GM18873 (cell line): ENCODE results near the gene TNFRSF14.
"Not testable (repeated sequence)": the region's sequence is repeated elsewhere in the genome, so short reads cannot be mapped to it uniquely, and the experiment has no call there.

Experiments used
- ATAC-seq: cut with Tn5 transposase; IDR thresholded peaks from one replicate; pipeline ENCODE4 v1.9.1; 2021; ENCODE audit warnings: mild to moderate bottlenecking, moderate library complexity, moderate number of reproducible peaks; ENCODE audit not compliant: unreplicated experiment, low FRiP score

Gene TNFRSF14

DNA sequence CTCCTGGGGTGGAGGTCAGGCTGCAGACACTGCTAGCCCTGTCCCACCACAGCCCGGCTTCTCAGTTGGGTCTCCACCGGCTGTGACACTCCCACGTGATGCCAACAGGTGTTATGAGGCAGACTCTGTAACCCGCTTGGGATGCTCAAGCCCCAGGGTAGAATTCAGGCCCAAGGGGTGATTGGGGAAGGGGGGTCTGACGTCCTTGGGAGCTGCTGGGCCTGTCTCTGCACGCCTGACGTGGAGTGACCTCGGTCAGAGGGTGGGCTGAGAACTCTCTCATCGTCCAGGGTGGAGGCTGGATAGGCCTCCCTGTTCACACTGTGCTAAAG is 18.4 kb upstream of the TNFRSF14 start:
- ATAC-seq = no peak

DNA sequence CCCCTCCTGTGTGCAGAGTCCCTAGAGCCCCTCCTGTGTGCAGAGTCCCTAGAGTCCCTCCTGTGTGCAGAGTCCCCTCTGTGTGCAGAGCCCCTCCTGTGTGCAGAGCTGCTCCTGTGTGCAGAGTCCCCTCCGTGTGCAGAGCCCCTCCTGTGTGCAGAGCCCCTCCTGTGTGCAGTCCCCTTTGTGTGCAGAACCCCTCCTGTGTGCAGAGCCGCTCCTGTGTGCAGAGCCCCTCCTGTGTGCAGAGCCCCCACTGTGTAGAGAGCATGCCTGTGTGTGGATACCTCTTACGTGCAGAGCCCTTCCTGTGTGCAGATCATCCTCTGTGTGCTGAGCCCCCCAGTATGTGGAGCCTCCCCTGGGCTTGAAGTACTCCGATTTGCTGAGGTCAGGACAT is 17.8 kb upstream of the TNFRSF14 start:
- ATAC-seq = no peak

DNA sequence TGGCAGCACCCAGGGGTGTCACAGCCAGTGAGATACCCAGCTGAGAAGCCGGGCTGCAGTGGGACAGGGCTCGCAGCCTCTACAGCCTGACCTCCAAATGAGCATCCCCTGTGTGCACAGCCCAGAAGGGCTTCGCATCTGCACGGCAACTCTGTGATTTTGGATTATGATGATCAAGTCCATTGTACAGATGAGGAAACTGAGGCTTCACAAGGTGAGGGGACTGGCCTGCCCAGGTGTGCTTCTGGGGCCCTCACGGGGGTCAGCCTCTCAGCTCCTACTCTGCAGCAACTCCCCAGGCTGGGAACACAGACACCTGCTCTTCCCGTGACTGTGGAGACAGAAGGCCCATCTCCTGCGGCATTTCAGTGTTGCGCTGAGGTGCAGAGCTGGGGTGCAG is 17.3 kb upstream of the TNFRSF14 start:
- ATAC-seq = no peak

DNA sequence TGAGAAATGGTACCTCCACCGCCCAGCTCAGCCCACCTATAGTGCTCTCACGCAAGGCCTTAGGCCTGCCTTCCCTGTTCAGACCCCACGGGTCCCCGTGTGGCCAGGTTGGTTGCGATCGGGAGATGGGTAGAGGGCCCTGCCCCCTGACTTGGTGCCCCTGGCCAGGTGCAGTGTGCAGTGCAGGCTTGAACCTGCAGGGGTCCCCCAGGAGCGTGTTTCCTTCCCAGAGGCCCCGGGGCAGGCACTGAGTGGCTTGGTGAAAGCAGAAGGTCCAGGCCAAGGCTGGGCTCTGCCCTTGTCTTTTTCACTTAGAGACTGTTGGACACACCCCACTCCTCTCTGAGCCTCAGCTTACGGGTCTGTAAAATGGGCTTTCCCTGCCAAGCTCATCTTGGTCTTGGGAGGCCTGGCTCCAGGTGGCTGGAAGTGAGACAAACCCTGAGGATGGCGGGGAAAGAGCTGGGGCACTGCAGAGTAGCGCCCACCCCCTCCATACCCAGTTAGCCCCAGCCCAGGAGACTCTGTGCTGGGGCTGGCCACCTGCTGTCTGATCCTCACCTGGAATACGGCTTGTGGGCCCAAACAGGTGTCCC is 16.8 kb upstream of the TNFRSF14 start:
- ATAC-seq = no peak

DNA sequence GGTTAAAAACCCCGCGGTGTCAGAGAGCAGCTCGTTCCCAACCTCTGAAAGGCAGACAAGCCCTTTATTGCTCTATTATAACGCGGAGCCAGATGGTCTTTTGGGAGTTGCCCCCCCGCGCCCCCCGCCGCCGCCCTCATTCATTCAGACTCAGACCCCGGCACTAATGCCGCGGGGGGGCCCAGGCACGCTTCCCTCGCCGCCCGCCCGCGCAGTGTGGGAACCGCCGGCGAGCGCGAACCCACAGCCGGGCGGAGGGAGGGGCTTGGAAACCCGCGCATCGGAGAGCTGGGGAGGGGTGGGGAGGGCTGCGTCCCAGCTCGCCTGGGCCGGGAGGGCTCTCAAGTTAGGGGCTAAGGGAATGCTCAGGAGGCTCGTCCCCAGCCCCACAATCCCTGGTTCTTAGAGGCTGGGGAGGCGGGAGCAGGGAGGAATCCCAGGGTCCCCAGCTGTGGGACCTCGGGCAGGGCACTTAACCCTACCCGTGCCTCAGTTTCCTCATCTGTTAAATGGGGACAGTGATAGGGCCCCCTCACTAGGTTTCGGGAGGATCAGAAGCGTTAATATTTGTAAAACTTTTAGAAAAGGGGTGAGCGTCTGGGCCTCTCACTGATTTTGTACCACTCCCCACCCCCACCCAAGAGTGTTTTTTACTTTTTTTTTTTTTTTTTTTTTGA is 15.2 kb upstream of the TNFRSF14 start:
- no peak for ATAC-seq

DNA sequence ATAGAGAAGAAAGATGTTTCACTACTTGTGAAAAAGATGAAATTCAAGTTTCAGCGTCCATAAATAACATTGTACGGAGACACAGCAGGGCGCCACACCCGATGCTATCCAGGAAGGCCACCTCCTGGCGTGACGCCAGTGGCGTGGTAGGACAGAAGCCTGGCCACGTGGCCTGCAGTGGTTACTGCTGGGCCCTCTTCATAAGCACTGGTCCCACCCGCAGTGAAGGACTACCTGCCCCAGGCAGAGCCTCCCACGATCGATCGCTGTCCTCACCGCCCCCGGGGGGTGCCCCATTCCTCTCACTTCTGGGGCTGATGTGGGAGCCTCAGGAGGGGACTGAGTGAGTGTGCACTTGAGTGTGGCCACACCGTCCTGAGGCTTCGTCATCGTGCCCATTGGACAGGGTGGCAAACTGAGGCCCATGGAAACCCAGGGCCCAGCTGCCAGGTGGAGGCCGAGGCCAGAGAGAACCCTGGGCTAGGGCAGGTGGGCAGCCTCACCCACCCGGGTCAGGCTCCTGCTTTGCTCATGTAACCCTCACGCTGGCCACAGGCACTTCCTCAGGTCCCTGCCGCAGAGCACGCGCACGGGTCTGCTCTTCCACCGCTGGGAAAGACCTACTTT is 14.4 kb upstream of the TNFRSF14 start:
- no peak for ATAC-seq

DNA sequence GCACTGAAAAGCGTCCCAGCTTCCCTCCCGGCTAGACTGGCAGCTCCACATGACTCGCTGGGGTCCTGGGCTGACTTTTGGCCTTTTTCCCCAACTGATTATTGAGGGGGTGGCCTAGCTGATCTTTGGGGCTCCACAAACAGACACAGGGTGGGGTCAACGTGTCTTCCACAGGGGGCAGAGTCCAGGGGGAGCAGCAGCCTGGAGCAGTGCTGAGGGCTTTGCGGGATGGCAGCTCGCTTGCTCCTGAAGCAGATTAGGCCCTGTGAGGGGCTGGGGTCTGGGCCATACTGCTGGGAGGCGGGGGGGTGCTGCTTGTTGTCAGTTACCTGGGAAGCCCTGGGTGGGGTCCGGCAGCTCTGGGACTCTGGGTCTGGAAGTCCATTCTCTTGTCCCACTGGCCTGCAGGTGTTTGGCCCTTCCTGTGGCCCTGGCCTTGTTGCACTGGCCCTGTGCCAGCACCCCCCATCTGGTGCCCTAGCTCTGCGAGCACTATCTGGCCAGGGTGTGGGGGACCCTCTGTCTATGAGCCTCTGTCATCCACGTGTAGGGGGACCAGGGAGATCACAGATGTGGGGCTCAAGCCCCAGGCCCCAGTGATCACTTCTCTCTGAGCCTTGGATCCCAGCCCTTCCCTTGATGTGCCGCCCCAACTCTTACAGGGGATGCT is 13.8 kb upstream of the TNFRSF14 start:
- ATAC-seq = no peak

DNA sequence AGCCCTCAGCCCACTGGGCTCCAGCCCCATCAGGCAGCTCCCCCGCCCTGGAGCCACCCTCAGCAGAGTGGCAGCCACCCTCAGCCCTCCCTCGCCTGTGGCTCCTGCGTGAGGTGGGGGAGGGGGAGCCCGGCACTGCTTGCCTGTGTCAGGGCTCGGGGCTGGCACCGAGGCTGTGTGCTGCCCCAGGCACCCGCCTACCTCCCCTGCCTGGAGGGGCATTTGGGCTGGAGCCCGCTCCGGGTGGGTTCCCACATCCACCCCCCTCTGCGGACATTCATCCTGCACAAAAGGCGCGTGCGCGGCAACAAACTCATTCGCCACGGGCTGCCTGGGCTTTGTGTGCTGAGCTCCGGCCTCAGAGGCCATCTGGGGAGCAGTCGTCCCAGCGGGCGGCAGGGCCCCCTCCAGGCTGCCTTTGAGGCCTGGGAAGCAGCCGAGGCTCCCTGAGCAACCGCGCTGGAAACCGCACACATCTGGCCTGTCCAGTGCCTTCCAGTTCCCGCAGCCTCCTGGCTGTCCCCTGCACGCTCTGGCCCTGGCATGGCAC is 12.6 kb upstream of the TNFRSF14 start:
- ATAC-seq = no peak

DNA sequence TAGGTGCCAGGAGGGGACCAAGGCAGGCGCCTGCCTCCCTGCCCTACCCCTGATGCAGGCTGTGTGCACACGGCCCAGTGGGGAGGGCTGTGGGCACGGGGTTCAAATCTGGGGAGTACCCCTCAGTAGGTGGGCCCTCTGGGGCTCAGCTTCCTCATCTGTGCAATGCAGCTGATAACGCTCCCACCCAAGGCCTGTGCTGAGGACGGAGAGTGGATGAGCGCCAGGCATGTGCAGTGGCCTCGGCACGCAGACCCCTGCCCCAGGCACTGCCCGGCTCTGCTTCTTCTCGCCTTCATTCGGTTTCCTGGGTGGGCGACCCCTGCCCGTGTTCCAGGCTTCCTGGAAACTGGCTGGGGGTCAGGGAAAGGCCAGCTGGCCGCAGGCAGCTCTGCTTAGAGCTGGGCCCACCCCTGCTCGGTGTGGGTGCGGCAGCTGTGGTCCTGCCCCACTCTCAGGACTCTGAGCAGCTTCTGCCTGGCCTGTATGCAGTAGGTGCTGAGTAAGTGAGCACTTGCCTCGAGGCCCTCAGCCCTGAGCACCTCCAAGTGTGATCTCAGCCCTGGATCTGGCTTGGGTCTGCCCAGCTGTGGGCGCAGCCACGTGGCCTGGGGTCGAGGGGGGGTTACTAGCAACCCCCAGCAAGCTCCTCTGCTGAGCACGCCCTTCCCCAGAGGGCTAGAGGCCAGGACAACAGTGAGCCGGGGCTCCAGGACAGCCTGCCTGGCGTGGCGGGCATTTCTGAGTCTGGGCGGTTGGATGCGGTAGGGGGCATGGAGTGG is 11.9 kb upstream of the TNFRSF14 start:
- ATAC-seq = no peak

DNA sequence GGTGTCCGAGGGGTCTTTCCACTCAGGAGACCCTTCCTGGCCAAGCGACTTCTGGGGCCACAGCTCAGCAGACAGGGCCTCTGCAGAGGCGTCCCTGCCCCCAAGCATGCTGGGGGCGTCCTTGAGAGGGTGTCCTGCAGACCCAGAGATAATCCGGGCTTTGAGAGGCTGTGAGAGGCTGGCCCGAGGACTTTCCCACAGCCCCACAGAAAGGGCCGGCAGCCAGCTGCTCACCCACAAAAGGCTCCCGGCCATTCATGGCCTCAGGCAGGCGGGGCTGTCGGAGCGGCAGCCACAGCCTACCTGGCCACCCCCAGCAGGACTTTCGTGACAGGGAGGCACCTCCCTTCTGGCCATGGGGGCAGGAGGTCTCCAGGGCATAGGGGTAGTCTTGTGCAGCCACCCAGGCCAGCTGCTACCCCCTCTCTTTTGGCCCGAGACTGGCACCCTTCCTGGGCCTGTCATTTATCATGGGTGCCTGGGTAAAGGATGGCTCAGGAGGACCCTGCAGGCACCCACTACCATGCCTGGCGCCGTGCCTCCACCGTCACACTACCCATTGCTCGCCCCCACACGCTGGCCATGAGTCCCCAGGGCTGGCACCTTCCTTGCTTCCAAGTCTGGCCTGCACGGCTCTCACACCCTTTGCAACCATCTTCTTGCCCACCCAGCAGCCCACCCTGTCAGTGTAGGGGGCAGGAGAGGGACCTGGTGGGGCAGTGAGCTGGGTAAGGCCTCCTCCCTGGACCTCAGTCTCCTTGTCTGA is 11.1 kb upstream of the TNFRSF14 start:
- ATAC-seq = no peak

DNA sequence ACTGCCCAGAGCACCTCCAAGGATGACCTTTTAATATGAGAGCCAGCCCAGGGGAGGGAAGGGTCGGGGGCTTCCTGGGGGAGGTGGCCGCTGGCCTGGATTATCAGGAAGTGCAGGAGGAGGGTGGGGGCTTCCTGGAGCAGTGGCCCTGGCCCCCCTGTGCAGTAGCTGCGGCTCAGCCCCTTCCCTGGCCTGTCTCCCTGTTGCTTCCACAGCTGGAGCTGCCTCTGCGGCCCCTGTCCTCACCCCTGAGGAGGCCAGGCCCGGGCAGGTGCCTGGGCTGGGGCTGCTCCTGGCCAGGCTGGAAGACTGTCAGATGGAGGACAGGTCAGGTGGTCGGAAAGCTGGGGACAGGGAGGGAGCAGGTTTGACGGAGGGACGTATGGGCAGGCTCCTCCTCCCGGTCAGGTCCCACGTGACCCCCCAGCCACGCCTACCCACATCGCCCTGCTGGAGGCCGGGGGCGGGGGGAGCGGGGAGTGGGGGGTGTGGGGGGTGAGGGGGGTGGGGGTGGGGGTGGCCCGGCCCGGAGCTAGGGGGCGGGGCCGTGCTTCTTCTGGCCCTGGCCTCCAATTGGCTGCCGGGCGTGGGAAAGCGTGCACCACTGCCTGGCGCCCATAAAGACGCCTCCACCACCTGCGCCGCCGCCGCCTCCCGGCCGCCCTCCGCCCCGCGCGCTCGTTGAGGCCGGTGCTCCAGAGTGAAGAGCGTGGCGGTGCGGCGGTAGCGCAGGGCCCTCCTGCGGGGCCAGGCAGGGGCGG is 10.2 kb upstream of the TNFRSF14 start:
- ATAC-seq = no peak

DNA sequence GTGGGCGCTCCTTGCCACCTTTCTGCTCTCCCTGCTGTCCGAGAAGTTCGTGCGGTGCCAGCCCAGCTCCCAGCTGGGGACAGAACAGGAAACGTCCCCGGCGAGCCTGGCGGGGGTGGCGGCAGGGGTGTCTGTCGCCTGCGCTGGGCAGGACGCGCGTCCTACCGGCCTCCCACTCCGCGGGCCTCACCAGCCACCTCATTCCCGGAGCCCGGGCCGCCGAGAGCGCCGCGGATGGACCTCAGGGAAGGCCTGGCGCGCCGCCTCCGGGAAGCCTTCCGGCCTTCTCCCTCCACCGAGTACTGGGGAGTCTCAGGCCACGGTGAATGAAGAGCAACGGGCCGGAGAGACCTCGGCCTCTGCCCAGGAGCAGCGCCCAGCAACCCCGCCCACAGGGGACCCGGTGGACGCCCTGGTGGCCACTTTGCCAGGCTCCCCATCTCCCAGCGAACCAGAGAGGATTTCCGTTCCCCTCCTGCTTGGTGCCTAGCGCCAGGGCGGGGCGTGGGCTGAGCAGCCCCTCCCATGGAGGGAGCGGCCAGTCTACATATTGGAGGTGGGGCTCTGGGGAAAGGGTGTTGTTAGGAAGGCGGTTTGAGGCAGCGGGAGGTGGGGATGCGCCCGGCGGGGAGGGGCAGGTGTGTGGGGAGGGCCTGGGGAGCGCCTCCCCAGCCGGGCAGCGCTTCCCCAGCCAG is 9.5 kb upstream of the TNFRSF14 start:
- ATAC-seq = no peak

DNA sequence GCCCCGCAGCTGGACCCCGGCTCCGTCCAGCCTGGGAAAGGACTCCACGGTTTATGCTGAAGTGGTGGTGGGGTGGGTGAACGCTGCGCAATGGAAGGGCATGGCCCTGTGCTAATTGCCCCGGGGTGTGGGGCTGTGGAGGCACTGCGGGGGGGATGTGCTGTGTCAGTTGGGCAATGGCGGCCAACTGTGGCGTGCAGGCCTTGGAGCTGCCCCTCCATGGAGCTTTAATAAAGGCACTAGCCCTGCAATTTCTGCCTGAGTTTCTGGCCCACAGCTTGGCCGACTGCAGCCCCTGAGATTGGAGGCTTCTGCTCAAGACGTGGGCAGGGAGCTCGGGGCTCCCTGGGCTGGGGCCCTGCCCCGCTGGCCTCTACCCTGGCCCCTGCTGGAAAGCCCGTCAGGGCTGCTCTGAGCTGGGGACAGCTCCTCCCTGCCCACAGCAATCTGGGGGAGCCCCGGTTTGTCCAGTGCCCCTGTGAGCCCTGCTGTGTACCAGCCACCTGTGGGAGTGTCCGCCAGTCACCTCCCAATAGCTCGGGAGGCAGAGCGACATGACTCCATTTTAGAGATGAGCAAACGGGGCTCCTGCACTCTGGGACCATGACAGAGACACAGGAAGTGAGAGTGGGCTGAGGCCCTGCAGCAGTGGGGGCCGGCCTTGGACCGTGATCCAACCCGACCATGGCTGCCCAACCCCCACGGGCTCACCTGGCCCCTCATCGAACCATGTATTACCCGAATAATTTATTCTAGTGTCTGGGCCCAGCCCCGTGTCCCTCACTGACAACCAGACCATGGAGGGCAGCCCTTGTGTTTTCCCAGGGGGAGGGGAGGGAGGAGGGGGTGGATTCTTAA is 8.7 kb upstream of the TNFRSF14 start:
- no peak for ATAC-seq

DNA sequence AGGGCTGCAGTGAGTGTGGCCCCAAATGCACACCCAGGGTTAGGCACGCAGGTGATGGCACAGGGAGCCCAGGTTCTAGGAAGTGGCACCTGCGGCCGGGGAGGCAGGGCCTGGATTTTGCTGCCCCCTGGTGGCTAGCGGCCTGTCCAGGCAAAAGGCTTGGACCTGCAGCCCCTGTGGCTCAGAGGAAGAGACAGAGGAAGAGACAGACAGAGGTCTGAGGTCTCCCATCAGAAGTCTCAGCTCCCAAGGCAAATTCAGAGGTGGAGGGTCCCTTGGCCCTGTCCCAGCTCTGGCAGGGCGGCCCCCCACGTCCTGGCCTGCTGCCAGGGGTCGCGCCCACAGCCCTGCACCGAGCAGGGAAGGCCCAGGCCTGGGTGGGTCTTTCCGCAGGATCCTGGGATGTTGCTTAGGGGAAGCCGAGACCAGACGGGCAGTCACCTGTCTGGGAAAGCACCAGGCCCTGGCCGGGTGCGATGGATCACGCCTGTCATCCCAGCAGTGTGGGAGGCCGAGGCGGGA is 8.0 kb upstream of the TNFRSF14 start:
- no peak for ATAC-seq

DNA sequence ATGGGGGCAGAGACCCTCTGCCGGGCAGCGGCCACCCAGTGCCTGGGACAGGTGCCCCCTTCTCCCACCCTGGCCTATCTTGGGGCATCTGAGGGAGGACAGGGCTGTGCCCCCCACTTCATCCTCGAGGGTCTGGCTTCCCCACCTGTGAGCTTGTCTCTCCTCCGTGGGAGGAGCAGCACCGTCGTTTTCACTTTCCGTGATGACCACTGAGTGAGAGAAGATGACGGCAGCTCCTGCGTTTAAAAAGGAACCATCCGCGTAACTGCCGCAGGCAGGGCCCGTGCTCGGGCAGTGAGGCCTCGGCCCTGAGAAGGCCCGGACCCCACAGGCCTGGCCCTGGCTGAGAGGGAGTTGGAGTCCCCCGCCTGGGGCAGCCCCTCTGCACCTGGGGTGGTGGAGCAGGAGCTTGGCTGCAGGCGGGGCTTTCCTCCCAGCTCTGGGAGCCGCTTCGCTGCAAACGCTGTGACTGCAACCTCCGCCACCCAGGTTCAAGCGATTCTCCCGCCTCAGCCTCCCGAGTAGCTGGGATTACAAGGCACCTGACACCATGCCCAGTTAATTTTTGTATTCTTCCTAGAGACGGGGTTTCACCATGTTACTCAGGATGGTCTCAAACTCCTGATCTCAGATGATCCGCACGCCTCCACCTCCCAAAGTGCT is 6.7 kb upstream of the TNFRSF14 start:
- ATAC-seq = not testable (repeated sequence)

DNA sequence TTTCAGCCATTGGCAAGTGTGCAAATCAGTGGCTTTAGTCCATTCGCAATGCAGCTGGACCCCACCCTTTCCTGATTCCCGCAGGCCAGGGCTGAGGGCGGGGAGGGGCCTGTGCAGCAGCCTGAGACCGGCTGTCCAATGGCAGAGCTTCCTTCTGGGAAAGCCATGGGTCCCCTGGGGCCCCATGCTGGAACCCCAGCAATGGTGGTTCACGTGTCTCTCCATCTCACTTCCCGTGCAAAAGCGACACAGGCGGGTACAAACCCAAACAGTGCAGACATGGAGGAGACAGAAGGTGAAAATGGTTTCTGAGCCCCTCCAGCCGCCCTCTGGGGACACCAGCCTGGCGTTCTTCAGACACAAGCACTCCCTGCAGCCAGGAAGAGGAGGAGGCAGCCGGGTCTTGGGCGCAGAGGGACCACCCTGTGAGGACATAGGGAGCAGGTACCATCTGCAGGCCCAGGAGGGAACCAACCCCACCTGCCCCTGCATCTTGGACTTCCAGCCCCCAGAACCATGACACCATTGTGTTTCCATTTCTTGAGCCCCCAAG is 5.8 kb upstream of the TNFRSF14 start:
- not testable (repeated sequence) for ATAC-seq

DNA sequence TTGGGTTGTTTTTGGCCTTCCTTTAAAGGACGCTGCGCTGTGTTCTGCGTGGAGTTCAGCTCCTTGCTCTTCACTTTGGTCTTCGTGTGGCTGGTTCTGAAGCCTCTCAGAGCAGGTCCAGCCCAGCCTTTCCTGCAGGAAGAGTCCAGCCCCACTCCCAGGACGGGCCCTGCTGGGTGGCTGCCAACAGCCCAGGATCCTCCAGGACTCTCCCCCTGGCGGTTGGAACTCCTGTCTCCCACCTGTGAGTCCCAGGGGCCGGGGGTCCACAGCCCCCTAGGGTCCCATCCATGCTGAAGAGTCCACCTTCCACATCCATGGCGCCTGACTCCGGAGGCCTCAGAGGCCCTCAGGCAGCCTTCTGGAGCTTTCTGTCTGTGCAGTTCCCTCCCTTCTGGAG is 4.6 kb upstream of the TNFRSF14 start:
- ATAC-seq = not testable (repeated sequence)
